ENCODE results near the gene TNIK. TPM values are rescaled to one million over a fixed set of nuclear protein-coding genes. Genes with fewer than 3 reads are reported as not detected.
A peak's percentile ranks its signal among the peaks of the same experiment; 100 is the strongest.

The TNIK gene
- total and polyA plus RNA-seq, 10 of the 15 experiments (the other 5 are each of a cell fraction or from before 2014, with no cell fraction given), result 13.9 to 74.3 (median 48.2) TPM

DNA sequence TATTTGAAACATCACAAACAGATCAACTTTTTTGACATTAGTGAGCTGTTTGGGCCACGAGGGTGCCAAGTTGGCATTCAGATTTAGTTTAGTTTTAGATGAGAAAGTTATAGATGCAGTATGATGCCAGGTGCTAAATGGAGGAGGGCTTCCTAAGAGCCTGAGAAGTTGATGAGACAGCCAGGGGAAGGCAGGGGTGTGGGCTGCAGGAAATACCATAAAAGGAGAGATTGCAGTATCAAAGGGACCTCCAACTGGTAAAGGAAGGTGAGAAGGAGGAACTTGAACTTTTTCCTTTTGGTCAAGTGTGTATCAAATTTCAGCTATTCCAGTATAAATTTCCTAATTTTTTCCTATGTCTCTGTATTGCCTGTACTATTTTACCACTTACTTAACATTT, 2.0 kb upstream of the TNIK start:
- POLR2A ChIA-PET, result interaction anchor here (1.6 kb wide), 1 partner anchor 17 kb away, joined by 6 read pairs; no protein-coding TSS in a partner anchor
- intact Hi-C loops (cut with micrococcal nuclease; ENCODE audit: unreplicated experiment), result loop anchor here (10.0 kb wide), 2 partner anchors 343 to 1107 kb away; partner anchors contain the start of gene SKIL

More for the DNA sequence above, 2.0 kb upstream of the TNIK start:
- FAIRE-seq (peak; percentile 72), DNase-seq (ENCODE audit: low read depth, low spot score) (no peak), ATAC-seq (0 out of 3 replicates have a peak, but pooled peaks have one; percentile 4)
- H3K4me2 ChIP-seq (ENCODE audit: control insufficient read depth, insufficient read depth), result peak overlapping the region; percentile 83
- ChIA-PET RAD21 (ENCODE audit: unreplicated experiment) (interaction anchor here (1.2 to 2.5 kb wide), 7 partner anchors 10 to 193 kb away, joined by 3 to 13 read pairs (median 6); no protein-coding TSS in a partner anchor), CTCF (interaction anchor here (0.6 to 2.4 kb wide), 13 partner anchors 17 to 415 kb away, joined by 3 to 13 read pairs (median 3); no protein-coding TSS in a partner anchor), SMC1A (ENCODE audit: uncharacterized antibody, unreplicated experiment) (interaction anchor here (0.7 to 2.9 kb wide), 16 partner anchors 8 to 277 kb away, joined by 3 to 12 read pairs (median 3); no protein-coding TSS in a partner anchor)
- H3K27ac ChIP-seq (ENCODE audit: control insufficient read depth, insufficient read depth), result peak overlapping the region; percentile 80
- 0% methylated on average over 1 of the region's 1 CpG for WGBS (ENCODE audit: insufficient coverage, insufficient replicate concordance, low lambda C conversion rate, missing lambda C conversion rate)
- H3K4me1 ChIP-seq (ENCODE audit: control insufficient read depth, insufficient read depth, low read length), result peaks cover under 1% of the 10 kb centered on the region
- in situ Hi-C loops (cut with MboI), result no loop called here
- H3K27me3 ChIP-seq (replicated peaks in 1 of 2; ENCODE audit: control insufficient read depth in 2 of 2, insufficient read depth in 2 of 2, low read length in 1 of 2), result no peaks in the 10 kb centered on the region
- no TSS peak for BruUV-seq (replicated peaks)
- TF ChIP-seq, protein P1, sequence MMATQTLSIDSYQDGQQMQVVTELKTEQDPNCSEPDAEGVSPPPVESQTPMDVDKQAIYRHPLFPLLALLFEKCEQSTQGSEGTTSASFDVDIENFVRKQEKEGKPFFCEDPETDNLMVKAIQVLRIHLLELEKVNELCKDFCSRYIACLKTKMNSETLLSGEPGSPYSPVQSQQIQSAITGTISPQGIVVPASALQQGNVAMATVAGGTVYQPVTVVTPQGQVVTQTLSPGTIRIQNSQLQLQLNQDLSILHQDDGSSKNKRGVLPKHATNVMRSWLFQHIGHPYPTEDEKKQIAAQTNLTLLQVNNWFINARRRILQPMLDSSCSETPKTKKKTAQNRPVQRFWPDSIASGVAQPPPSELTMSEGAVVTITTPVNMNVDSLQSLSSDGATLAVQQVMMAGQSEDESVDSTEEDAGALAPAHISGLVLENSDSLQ (IDR thresholded peaks at IDR 0.05), result peak; percentile 48; the same call in 1 of the 2 replicates
- TF ChIP-seq ZSCAN29 (IDR thresholded peaks at IDR 0.05), result no peak
- TF ChIP-seq WRNIP1 (IDR thresholded peaks at IDR 0.05; ENCODE audit: borderline replicate concordance, low read depth, low read length), result no peak
- peak; percentile 86 to 98 for TF ChIP-seq SRF (IDR thresholded peaks at IDR 0.05; ENCODE audit: low read depth in 2 of 2, low read length in 2 of 2)
- TF ChIP-seq ELK1 (IDR thresholded peaks at IDR 0.05; ENCODE audit: low read depth, low read length), result 0 out of 2 replicates have a peak, but pooled peaks have one; percentile 76
- H3K4me3 ChIP-seq, result peak overlapping the region; percentile 98
- H4K20me1 ChIP-seq (ENCODE audit: control insufficient read depth, insufficient read depth), result no peaks in the 10 kb centered on the region
- H2AFZ ChIP-seq (ENCODE audit: control insufficient read depth, low read depth, low read length), result peak overlapping the region; percentile 24
- H3K36me3 ChIP-seq (ENCODE audit: control insufficient read depth in 2 of 2, insufficient read depth in 2 of 2, low read length in 1 of 2), result no peaks in the 10 kb centered on the region
- peaks cover 63% of the 10 kb centered on the region for H3K79me2 ChIP-seq (ENCODE audit: control insufficient read depth, insufficient read depth, low read length)
- peak overlapping the region; percentile 84 for H3K9ac ChIP-seq (ENCODE audit: control insufficient read depth, insufficient read depth, low read length)
- peaks cover 3% of the 10 kb centered on the region; the same call in 2 of the 3 replicates for H3K9me3 ChIP-seq (replicated peaks; ENCODE audit: control insufficient read depth, insufficient read depth, low read length)

Measured in GM12878 (cell line).